NB4 (cell line): Measurements from ENCODE around the gene KIAA1549.

Source experiments
- CTCF ChIP-seq: IDR thresholded peaks from one replicate; pipeline ENCODE4 v1.5.1; 2012; ENCODE audit warnings: low read depth, low read length
- POLR2A ChIP-seq: IDR thresholded peaks from 2 replicates; pipeline ENCODE4 v1.6.1; 2011; ENCODE audit warnings: mild to moderate bottlenecking; ENCODE audit not compliant: insufficient read length; ENCODE audit errors: extremely low read depth

GRCh38 chr7:138961159-138961558, 20.0 kb downstream of the KIAA1549 start:
- no peak for TF ChIP-seq CTCF
- no peak for TF ChIP-seq POLR2A
